Vein endothelial cell (primary cell): Measurements from ENCODE around the gene OR4C5. TPM values are rescaled to one million over a fixed set of nuclear protein-coding genes. Genes with fewer than 3 reads are reported as not detected.

Source experiments
- total RNA-seq: library from RNA; depleted of rRNA; stranded (reverse); fragments of >200 nt; gene quantifications from 2 replicates; pipeline ENCODE4 v1.2.3, GENCODE V29; 2012

The OR4C5 gene
- total RNA-seq, result not detected in 2 replicates

GRCh38 chr11:48366365-48366764 is at the start of gene OR4C5:
OR4C5 (minus strand) TSS chr11:48366465; CDS start chr11:48366465, 0 bp downstream.

GRCh38 chr11:48324620-48325019 is 41.6 kb downstream of the OR4C5 start, which contains the start of gene OR4C3:
OR4C3 (plus strand) TSS chr11:48324920; CDS start chr11:48325022, 102 bp downstream.

Other genes starting within 250 kb of the OR4C5 start
- gene OR4B1, start 149.7 kb downstream of the OR4C5 start, total RNA-seq, result not detected in 2 replicates
- gene OR4X2, start 121.4 kb downstream of the OR4C5 start, total RNA-seq, result not detected in 2 replicates
- not detected in 2 replicates for gene OR4X1, start 102.6 kb downstream of the OR4C5 start, total RNA-seq
- gene OR4S1, start 60.2 kb downstream of the OR4C5 start, total RNA-seq, result not detected in 2 replicates
- not detected in 2 replicates for gene OR4C3, start 41.5 kb downstream of the OR4C5 start, total RNA-seq
- gene OR4A47, start 122.3 kb upstream of the OR4C5 start, total RNA-seq, result not detected in 2 replicates